Renal cortex interstitium (tissue), 11 donors: ENCODE measurements around the gene CYP27B1. TPM values are rescaled to one million over a fixed set of nuclear protein-coding genes. Genes with fewer than 3 reads are reported as not detected.

ENCODE experiments used
- DNase-seq, 11 donors: peaks; one replicate each; pipeline ENCODE4 v3.0.0-alpha.2; 2013; ENCODE audit warnings: low read depth in 9 of 11, low spot score in 4 of 11; ENCODE audit errors: extremely low read depth in 1 of 11
- polyA plus RNA-seq, 3 donors: library from polyadenylated mRNA; unstranded; fragments of 120-200 nt; gene quantifications; one replicate each; pipeline ENCODE4 v1.2.1, GENCODE V29; 2013; ENCODE audit not compliant: insufficient read length in 3 of 3

CYP27B1 gene
- polyA plus RNA-seq, 3 donors: 0.96 to 1.5 (median 1.2) TPM

GRCh38 chr12:57755454-57756372, 11.2 kb downstream of the CYP27B1 start:
- DNase-seq: no peak

- no peak for DNase-seq
Measured at GRCh38 chr12:57755194-57755453, 11.8 kb downstream of the CYP27B1 start.

- DNase-seq: peak in 1 of 11 donors; percentile 70
Measured at GRCh38 chr12:57754411-57755193, 12.3 kb downstream of the CYP27B1 start, which contains the start of gene MARCHF9. MARCHF9 (plus strand) TSS chr12:57755103; CDS start chr12:57755529, 426 bp downstream.

- no peak for DNase-seq
Measured at GRCh38 chr12:57753756-57754337, 13.0 kb downstream of the CYP27B1 start.

GRCh38 chr12:57752668-57753000, 14.2 kb downstream of the CYP27B1 start:
- no peak for DNase-seq

- DNase-seq: peak; percentile 93 to 99 (median 98)
Measured at GRCh38 chr12:57751788-57752667, 14.8 kb downstream of the CYP27B1 start, which contains the start of gene CDK4. CDK4 (minus strand) TSS chr12:57752310; CDS start chr12:57751717, 593 bp downstream.

GRCh38 chr12:57751432-57751787, 15.5 kb downstream of the CYP27B1 start:
- DNase-seq: no peak

- no peak for DNase-seq
Measured at GRCh38 chr12:57750561-57751431, 16.1 kb downstream of the CYP27B1 start.

GRCh38 chr12:57749061-57749460, 17.8 kb downstream of the CYP27B1 start:
- DNase-seq: no peak

GRCh38 chr12:57746025-57746424, 20.9 kb downstream of the CYP27B1 start:
- no peak for DNase-seq

- no peak for DNase-seq
Measured at GRCh38 chr12:57745485-57745881, 21.4 kb downstream of the CYP27B1 start.

GRCh38 chr12:57744777-57745484, 21.9 kb downstream of the CYP27B1 start, which contains the start of gene TSPAN31:
TSPAN31 (plus strand) TSS chr12:57745039; CDS start chr12:57745155, 116 bp downstream.
- DNase-seq: peak; percentile 96 to 99 (median 97)

- DNase-seq: peak in 5 of 11 donors; percentile 70 to 80 (median 78)
Measured at GRCh38 chr12:57744194-57744776, 22.6 kb downstream of the CYP27B1 start.

- no peak for DNase-seq
Measured at GRCh38 chr12:57743769-57744168, 23.1 kb downstream of the CYP27B1 start.

- DNase-seq: no peak
Measured at GRCh38 chr12:57741844-57742738, 24.8 kb downstream of the CYP27B1 start.

GRCh38 chr12:57741413-57741789, 25.5 kb downstream of the CYP27B1 start:
- no peak for DNase-seq
